ENCODE measurements around the gene CAMTA1.

CAMTA1 gene

GRCh38 chr1:7229696-7230631, 444.7 kb downstream of the CAMTA1 start:
- no peak for DNase-seq (ENCODE audit: low read depth)

DNA sequence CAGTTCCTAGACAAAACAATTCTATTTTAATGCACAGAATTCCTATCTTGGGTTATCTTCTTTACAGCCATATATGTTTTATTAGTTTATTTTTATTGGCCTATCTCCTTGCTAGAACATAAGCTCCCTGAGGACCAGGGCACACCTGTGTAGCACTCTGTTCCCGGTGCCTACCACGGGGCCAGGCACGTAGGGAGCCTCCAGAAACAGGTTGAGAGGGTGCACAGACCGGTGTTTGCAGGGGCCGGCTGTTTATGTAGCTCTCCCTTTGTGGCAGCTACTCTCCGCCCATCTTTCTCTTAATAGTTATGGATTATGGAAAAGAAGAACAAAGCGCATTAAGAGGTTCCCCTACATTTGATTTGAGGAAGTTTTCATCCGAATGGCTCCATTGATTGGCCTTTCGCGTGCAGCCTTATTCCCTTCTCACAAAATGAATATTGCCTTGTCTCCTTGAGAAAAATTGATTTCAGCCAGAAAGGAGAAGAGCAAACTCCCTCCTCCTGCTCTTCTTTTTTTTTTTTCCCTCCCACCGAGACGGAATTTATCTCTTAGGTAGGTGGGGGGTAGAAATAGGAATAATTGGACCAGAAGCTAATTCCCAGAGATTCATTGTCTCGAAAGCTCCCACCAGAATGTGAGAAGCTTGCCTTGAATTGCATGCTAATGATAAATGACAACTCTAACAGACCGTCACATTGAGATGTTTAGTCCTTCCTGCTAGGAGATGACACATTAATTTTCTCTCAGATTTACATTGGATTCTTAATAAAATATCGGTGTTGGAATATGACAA, 447.4 kb downstream of the CAMTA1 start:
- DNase-seq (ENCODE audit: low read depth): no peak

- no peak for DNase-seq (ENCODE audit: low read depth)
These were observed 447.9 kb downstream of the CAMTA1 start for GRCh38 chr1:7233237-7233540.

DNA sequence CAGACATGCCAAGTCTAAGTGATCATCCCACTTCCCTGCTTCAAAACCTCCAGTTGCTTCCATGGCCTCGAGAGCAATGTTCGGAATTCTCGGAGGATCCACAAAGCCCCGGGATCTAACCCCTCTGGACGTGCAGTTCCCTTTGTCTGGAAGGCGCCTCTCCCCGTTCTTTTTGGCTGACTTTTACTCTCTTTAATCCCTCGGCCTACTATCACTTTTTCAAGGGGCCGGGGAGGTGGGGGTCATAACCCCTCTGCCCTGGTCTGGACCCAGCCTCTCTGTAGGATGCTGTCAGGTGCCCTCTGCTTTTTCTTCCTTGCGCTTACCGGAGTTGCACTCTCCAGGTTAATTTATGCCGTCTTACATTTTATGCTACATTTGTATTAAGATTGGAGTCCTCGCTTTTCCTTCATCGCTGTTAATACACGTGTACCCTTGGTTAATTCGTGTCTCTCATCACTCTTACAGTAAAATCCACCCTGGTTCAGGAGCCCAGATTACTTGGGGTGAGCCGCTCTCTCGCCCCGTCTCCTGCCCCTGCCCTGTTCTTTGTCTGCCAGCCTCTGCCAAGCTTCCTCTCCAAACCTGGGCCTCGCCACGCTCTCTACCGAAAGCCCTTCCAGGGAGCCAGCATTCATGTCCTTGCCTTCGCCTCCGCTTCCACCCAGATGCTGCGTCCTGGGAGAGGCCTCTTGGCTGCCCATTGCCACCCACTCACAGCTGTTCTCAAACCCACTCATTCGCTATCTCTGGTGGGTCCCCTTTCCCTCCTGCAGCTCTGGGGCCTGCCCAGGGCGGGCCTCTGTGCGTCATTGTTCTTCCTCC, 448.6 kb downstream of the CAMTA1 start:
- no peak for DNase-seq (ENCODE audit: low read depth)

- DNase-seq (ENCODE audit: low read depth): no peak
These were observed 449.2 kb downstream of the CAMTA1 start for GRCh38 chr1:7234471-7234755.

DNA sequence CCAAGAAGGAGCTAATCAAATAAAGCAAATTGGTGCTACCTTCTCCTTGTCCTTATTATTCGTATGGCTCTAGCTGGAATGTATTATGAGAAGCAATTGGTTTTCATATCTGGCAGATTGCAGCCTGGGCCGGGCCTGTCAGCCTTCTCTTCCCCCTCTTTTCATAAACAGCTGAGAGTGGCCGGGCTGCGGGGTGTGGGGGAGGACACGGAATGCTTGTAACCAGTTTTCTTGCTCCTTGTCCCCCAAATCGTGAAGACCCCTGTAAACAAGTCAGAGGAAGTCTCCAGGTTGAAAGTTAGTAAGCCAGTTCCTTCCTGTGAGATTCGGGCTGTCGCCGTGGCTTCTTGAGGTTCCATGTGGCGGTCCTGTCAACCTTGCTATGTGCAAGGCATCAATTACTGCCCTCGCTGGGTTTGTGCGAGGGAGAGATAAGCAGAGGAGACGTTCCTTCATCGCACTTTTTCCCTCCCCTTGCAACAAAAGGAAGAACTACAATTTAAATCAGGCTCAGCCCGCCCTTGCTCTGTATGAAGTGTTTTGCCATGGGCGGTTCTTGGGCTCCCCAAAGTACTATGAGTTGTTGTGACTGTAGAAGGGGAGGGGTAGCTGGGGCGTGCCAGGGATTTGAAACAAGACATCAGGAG, 450.7 kb downstream of the CAMTA1 start:
- no peak for DNase-seq (ENCODE audit: low read depth)

GRCh38 chr1:7236844-7237515, 451.7 kb downstream of the CAMTA1 start:
- no peak for DNase-seq (ENCODE audit: low read depth)

DNA sequence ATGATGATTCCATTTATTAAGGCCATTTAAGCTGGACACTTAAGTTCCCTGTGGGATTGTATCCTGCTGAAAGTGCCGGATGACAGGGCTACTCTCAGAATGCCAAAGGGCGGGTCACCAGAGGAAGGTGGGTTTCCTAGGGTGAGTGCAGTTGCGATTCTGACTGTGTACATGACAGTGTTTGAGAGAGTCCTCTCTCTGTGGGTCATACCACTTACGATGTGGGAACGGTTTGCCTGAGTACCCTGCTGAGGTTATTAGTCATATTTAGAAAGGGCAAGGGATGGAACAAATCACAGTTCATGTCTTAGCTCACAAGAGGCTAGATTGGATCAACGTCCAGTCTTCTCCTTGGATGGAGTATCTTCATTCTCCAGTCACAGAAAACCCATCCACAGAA, 461.9 kb downstream of the CAMTA1 start:
- DNase-seq (ENCODE audit: low read depth): no peak

GRCh38 chr1:7247791-7248548, 462.7 kb downstream of the CAMTA1 start:
- DNase-seq (ENCODE audit: low read depth): no peak

- no peak for DNase-seq (ENCODE audit: low read depth)
These were observed 463.4 kb downstream of the CAMTA1 start for GRCh38 chr1:7248549-7249199.

GRCh38 chr1:7249516-7249915, 464.3 kb downstream of the CAMTA1 start:
- DNase-seq (ENCODE audit: low read depth): no peak

GRCh38 chr1:7250176-7250575, 464.9 kb downstream of the CAMTA1 start:
- no peak for DNase-seq (ENCODE audit: low read depth)

- no peak for DNase-seq (ENCODE audit: low read depth)
These were observed 465.6 kb downstream of the CAMTA1 start for GRCh38 chr1:7250597-7251453.

GRCh38 chr1:7251454-7251800, 466.2 kb downstream of the CAMTA1 start:
- no peak for DNase-seq (ENCODE audit: low read depth)

- no peak for DNase-seq (ENCODE audit: low read depth)
These were observed 467.3 kb downstream of the CAMTA1 start for GRCh38 chr1:7252411-7253117.

- DNase-seq (ENCODE audit: low read depth): no peak
These were observed 467.8 kb downstream of the CAMTA1 start for GRCh38 chr1:7253118-7253480.

- no peak for DNase-seq (ENCODE audit: low read depth)
These were observed 468.8 kb downstream of the CAMTA1 start for GRCh38 chr1:7253988-7254587.

DNA sequence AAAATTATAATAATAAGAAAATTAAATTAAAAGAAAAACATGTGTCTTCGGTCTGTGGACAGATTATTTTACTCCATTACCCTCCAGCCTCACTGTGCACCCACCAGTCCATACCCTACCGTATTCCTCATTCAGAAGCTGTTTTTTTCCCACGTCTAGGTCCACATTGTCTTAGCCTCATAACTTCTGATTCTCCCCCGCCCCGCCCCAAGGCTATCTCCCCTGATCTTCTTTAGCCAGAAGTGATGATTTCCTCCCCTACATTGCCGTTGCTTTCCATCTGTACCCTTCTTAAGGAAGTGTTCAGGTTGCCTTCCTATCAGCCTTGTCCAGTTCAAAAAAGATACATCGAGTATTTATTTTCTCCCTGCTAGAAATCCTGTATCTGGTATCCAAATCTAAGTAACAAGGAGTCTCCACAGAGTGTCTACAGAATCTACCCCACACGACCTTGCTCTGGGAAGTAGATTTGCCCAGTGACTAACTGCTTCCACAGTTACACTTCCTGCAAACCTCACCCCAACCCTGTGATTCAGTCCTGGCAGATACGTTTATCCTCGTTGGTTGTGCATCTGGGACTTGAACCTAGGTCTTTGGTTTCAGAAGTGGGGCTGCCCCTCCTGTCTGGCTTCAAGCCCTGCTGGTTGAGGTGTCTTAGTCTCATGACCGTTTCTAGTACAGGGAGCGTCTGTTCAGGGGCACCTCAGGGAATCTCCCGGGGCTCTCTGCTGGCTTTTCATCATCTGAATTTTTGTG, 470.2 kb downstream of the CAMTA1 start:
- no peak for DNase-seq (ENCODE audit: low read depth)
